ENCODE data around the gene ST3GAL5.

DNA sequence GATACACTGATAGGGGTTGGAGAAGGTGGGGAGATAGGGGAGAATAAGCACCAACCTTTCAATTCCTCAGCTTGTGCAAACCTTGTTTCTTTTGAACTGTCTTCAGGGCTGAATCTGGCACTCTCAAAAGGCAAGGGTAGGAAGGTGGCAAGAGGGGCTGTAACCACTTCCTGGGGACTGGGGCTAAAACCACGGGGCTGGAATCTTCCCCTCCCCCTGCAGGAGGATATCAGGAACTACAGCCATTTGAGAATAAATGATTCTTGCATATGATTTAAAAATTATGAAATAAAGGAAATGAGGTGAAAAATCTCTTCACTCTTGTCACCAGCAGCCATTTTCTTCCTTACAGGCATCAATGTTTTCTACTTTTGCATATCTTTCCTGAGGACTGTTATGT lies 84.2 kb downstream of the ST3GAL5 start:
- TF ChIP-seq CTCF (IDR thresholded peaks at IDR 0.05) (peak in 5 of 6 experiments; percentile 15 to 43 (median 39)), POLR2A (IDR thresholded peaks at IDR 0.05) (no peak)
